Pancreas (tissue), 10 donors: ENCODE results near the gene N4BP2. TPM values are rescaled to one million over a fixed set of nuclear protein-coding genes. Genes with fewer than 3 reads are reported as not detected.
"Not testable (repeated sequence)": the region's sequence is repeated elsewhere in the genome, so short reads cannot be mapped to it uniquely, and the experiment has no call there.

ENCODE experiments used
- ATAC-seq, 4 donors: fragments of 200-7000 bp; cut with Tn5 transposase; one replicate each; pipeline versions ENCODE4 v1.8.0 to v1.9.1; 2020; ENCODE audit warnings: mild to moderate bottlenecking in 4 of 4, moderate library complexity in 4 of 4
- DNase-seq, 6 donors: peaks; one replicate each; pipeline ENCODE4 v3.0.0-alpha.2; 2020
- FAIRE-seq: peaks from 2 replicates; lab custom pipeline; 2012; peaks lifted over from hg19 to GRCh38; lab: Jason Lieb, UNC
- H3K27ac ChIP-seq, 4 donors: fragments of 200-600 bp; sonication (generic); 1 replicate in 3 of 4; 2 replicates in 1 of 4; pipeline versions ENCODE4 v1.5.0 to v1.8.0; 2020
- H3K27me3 ChIP-seq, 4 donors: fragments of 200-600 bp; one replicate each; pipeline ENCODE4 v1.8.0; 2021
- H3K36me3 ChIP-seq, 3 donors: fragments of 200-600 bp; sonication (generic) in 1 of 3; one replicate each; pipeline versions ENCODE4 v1.5.0 to v1.8.0; 2020 to 2021
- H3K4me1 ChIP-seq, 3 donors: fragments of 200-600 bp; one replicate each; pipeline ENCODE4 v1.8.0; 2021
- H3K4me3 ChIP-seq, 4 donors: fragments of 200-600 bp; sonication (generic) in 2 of 4; one replicate each; pipeline versions ENCODE4 v1.5.0 to v1.8.0; 2020 to 2021
- H3K9me3 ChIP-seq, 4 donors: fragments of 200-600 bp; one replicate each; pipeline ENCODE4 v1.8.0; 2021
- CTCF ChIP-seq, 4 donors: fragments of 200-600 bp; sonication (generic) in 3 of 4; IDR thresholded peaks; one replicate each; pipeline versions ENCODE4 v1.5.0 to v1.8.0; 2021; ENCODE audit warnings: antibody characterized with exemption in 4 of 4
- WGBS, 2 donors: extraction: QIAGEN DNeasy Blood & Tissue Kit; methylation state at CpG; one replicate each; pipeline ENCODE4 v1.1.7; 2013; 5-methylcytosine and 5-hydroxymethylcytosine counted together
- intact Hi-C, 3 donors: fragments of 100-400 bp; cut with DNase I; formaldehyde crosslinking; loops; one replicate each; pipeline versions ENCODE4 v1.11.1 to v1.14.2; 2022
- polyA plus RNA-seq, 2 donors: library from polyadenylated mRNA; stranded (reverse); fragments of 200-250 nt; gene quantifications; one replicate each; pipeline ENCODE4 v1.2.3, GENCODE V29; 2013
- total RNA-seq, 6 donors: library from RNA; stranded (reverse); fragmentation: NEBNext Ultra II Directional in 4 of 6; extraction: Animal tissue kit (Norgen Biotek cat#: 25700) in 4 of 6; gene quantifications; one replicate each; pipeline versions ENCODE4 v1.2.1 to v1.2.4, GENCODE V29; 2021 to 2023
- donor health status: healthy with polysubstance abuse.
- donor health status: DM: no; HTN: no; CAD: no; lungs with moderate emphysema.
- donor health status: DM: no; HTN: no; CAD: no.
- donor health status: control.
- donor health status: control.
- donor health status: Bipolar disorder and iron deficiency.
- donor health status: DM: yes; HTN: yes; CAD: no.
- donor health status: DM: no; HTN: no; CAD: no.
- donor health status: DM: no; HTN: no; CAD: no.
- donor health status: DM: yes; HTN: yes; CAD: no.

N4BP2 gene
- total RNA-seq (10 to 100 TPM in 5 of 6 donors, 1 to 10 TPM in 1; 10.0 to 13.4 (median 11.9) TPM), polyA plus RNA-seq (1 to 10 TPM; 1.6 to 3.2 TPM)

GRCh38 chr4:40056716-40057585 lies at the start of gene N4BP2:
Gene N4BP2 (plus strand): TSS chr4:40056850. CDS start chr4:40097341, 40,491 bp downstream.
- intact Hi-C loops, result no loop called here
- ATAC-seq (peak; percentile 69 to 79 (median 74)), FAIRE-seq (no peak), DNase-seq (peak; percentile 86 to 95 (median 93))
- peak; percentile 23 to 52 (median 44) for TF ChIP-seq CTCF (IDR thresholded peaks at IDR 0.05)
- H3K4me1 ChIP-seq, result peaks cover 0 to 13% (median 7%) of the 10 kb centered on the region in 3 donors
- no peaks in the 10 kb centered on the region for H3K27me3 ChIP-seq
- H3K36me3 ChIP-seq, result no peaks in the 10 kb centered on the region
- H3K4me3 ChIP-seq, result peak within 1 kb of the TSS; percentile 54 to 96 (median 90)
- H3K9me3 ChIP-seq, result no peaks in the 10 kb centered on the region
- 1% methylated on average over 61 to 99 of the region's 99 CpGs for WGBS, 2 donors
- H3K27ac ChIP-seq, result peak within 1 kb of the TSS; percentile 99 to 100 (median 100)

- TF ChIP-seq CTCF (IDR thresholded peaks at IDR 0.05), result no peak
- H3K4me1 ChIP-seq, result no peaks in the 10 kb centered on the region
- no peak overlapping the region for H3K27ac ChIP-seq
- H3K36me3 ChIP-seq, result no peaks in the 10 kb centered on the region
- FAIRE-seq, result no peak
- no peak for DNase-seq
- intact Hi-C loops, result no loop called here
- H3K27me3 ChIP-seq, result no peaks in the 10 kb centered on the region
- no peaks in the 10 kb centered on the region for H3K9me3 ChIP-seq
- no peak for ATAC-seq
- WGBS, 2 donors, result 89 to 90% methylated on average over 2 of the region's 2 CpGs
- no peak overlapping the region for H3K4me3 ChIP-seq
Observed at GRCh38 chr4:40016007-40016406, 40.6 kb upstream of the N4BP2 start.

GRCh38 chr4:40020221-40020620 lies 36.4 kb upstream of the N4BP2 start:
- Histone ChIP-seq H3K36me3 (no peaks in the 10 kb centered on the region), H3K27ac (no peak overlapping the region), H3K9me3 (no peaks in the 10 kb centered on the region), H3K4me1 (no peaks in the 10 kb centered on the region), H3K4me3 (no peak overlapping the region), H3K27me3 (no peaks in the 10 kb centered on the region)
- TF ChIP-seq CTCF (IDR thresholded peaks at IDR 0.05), result no peak
- ATAC-seq (no peak), DNase-seq (peak in 1 of 6 donors; percentile 50), FAIRE-seq (no peak)
- intact Hi-C loops, result no loop called here
- 93% methylated on average over 15 of the region's 15 CpGs for WGBS, 2 donors

GRCh38 chr4:40021116-40021515 lies 35.5 kb upstream of the N4BP2 start:
- DNase-seq (peak; percentile 43 to 73 (median 62)), ATAC-seq (peak in 2 of 4 donors; percentile 68 to 76)
- H3K4me3 ChIP-seq, H3K27ac ChIP-seq, H3K4me1 ChIP-seq, H3K27me3 ChIP-seq, H3K36me3 ChIP-seq, FAIRE-seq, H3K9me3 ChIP-seq, intact Hi-C loops: not testable (repeated sequence)
- WGBS, 2 donors, result 42 to 47% methylated on average over 7 of the region's 7 CpGs

- H3K4me3 ChIP-seq, H3K4me1 ChIP-seq, intact Hi-C loops, DNase-seq, H3K9me3 ChIP-seq, H3K27ac ChIP-seq, ATAC-seq, FAIRE-seq, H3K27me3 ChIP-seq, H3K36me3 ChIP-seq: not testable (repeated sequence)
- 85% methylated on average over 7 of the region's 7 CpGs; no CpG with 5 or more reads in 1 of the 2 donors for WGBS, 2 donors
Observed at GRCh38 chr4:40024049-40024448, 32.6 kb upstream of the N4BP2 start.

GRCh38 chr4:40032785-40033184 lies 23.9 kb upstream of the N4BP2 start:
- 77 to 90% methylated on average over 15 to 22 of the region's 22 CpGs for WGBS, 2 donors

More at GRCh38 chr4:40032785-40033184, 23.9 kb upstream of the N4BP2 start:
- intact Hi-C loops, result no loop called here
- Histone ChIP-seq H3K4me3 (no peak overlapping the region), H3K27ac (no peak overlapping the region), H3K9me3 (no peaks in the 10 kb centered on the region), H3K4me1 (no peaks in the 10 kb centered on the region), H3K36me3 (no peaks in the 10 kb centered on the region), H3K27me3 (no peaks in the 10 kb centered on the region)
- TF ChIP-seq CTCF (IDR thresholded peaks at IDR 0.05), result no peak
- FAIRE-seq (no peak), DNase-seq (no peak), ATAC-seq (no peak)
